Activated CD4-positive, alpha-beta T cell treated with anti-CD3 and anti-CD28 coated beads, Interleukin-2, amount 10 ng/mL, durations not matched to agents 7 days and 5 days (primary cell): ENCODE data around the gene VPS36. TPM values are rescaled to one million over a fixed set of nuclear protein-coding genes. Genes with fewer than 3 reads are reported as not detected.
A peak's percentile ranks its signal among the peaks of the same experiment; 100 is the strongest.
"Not testable (repeated sequence)": the region's sequence is repeated elsewhere in the genome, so short reads cannot be mapped to it uniquely, and the experiment has no call there.

Experiments used
- CTCF ChIA-PET: fragments of 350-600 bp; sonication (Branson Sonifier 250); formaldehyde crosslinking; loops from one replicate; lab custom pipeline; 2021; ENCODE audit warnings: antibody characterized with exemption; lab: Charles Lee
- POLR2A ChIA-PET: fragments of 350-600 bp; sonication (Branson Sonifier 250); formaldehyde crosslinking; loops from one replicate; lab custom pipeline; 2021; ENCODE audit warnings: antibody characterized with exemption; lab: Charles Lee
- DNase-seq: peaks from one replicate; pipeline ENCODE4 v3.0.0-alpha.2; 2020
- H3K27ac Mint-ChIP-seq: one replicate; pipeline ENCODE4 v1.8.0; 2021; ENCODE audit warnings: mild to moderate bottlenecking, moderate library complexity, mixed read lengths
- H3K27me3 Mint-ChIP-seq: one replicate; pipeline ENCODE4 v1.8.0; 2021; ENCODE audit warnings: mixed read lengths
- H3K36me3 Mint-ChIP-seq: one replicate; pipeline ENCODE4 v1.8.0; 2021; ENCODE audit warnings: low read depth, mixed read lengths
- H3K4me1 Mint-ChIP-seq: one replicate; pipeline ENCODE4 v1.8.0; 2021; ENCODE audit warnings: mixed read lengths
- H3K4me3 Mint-ChIP-seq: one replicate; pipeline ENCODE4 v1.8.0; 2021; ENCODE audit warnings: mild to moderate bottlenecking, moderate library complexity, mixed read lengths
- H3K9me3 Mint-ChIP-seq: one replicate; pipeline ENCODE4 v1.8.0; 2021; ENCODE audit warnings: mixed read lengths
- total RNA-seq, 2 experiments: library from RNA; stranded (reverse); gene quantifications; one replicate each; pipeline ENCODE4 v1.2.3, GENCODE V29; 2021

The VPS36 gene, protein sequence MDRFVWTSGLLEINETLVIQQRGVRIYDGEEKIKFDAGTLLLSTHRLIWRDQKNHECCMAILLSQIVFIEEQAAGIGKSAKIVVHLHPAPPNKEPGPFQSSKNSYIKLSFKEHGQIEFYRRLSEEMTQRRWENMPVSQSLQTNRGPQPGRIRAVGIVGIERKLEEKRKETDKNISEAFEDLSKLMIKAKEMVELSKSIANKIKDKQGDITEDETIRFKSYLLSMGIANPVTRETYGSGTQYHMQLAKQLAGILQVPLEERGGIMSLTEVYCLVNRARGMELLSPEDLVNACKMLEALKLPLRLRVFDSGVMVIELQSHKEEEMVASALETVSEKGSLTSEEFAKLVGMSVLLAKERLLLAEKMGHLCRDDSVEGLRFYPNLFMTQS
- 10 to 100 TPM; 42.7 to 47.4 TPM for total RNA-seq

DNA sequence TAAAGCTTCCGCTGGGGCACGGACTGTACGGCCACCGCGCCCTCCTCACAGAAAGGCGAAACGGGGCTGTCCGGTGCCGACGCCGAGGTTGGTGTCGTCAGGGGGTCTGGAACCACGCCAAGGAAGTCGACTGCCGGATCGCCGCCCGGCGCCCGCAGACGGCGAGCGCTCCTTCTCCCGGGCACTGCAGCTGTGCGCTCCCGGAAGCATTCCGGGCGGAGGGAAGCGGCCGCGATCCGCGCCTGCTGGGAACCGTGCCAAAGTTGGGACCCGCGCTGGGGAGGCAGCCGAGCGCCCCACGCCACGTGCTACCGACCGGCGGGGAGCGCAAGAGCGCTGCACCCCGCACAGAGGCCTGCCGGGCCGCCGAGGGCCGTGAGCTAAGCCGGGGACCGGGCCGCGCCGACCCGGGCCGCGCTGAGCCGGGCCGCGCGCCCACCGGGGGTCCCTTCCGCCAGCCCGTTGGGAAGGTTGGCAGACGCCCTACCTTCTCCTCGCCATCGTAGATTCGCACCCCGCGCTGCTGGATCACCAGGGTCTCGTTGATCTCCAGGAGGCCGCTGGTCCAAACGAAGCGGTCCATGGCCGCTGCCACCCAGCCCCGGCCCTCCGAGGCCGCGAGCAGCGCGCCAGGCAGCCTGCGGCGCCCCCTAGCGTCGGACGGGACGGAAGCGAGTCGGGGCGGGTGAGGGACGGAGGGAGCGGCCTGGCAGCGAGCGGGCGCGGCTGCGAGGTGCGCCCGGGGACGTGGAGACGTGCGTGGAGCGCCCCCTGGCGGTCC lies at the start of gene VPS36:
Gene VPS36, minus strand, starts transcription at position 623 of the 781 bp plus-strand sequence. Its CDS starts 40 bp downstream, at position 583.
- DNase-seq, result peak; percentile 93
- CTCF ChIA-PET, result interaction anchor here (0.6 to 2.4 kb wide), 34 partner anchors 9 to 837 kb away, joined by 3 to 22 read pairs (median 4); no protein-coding TSS in a partner anchor
- peaks cover under 1% of the 10 kb centered on the region for H3K27me3 Mint-ChIP-seq
- H3K4me3 Mint-ChIP-seq, result peak within 1 kb of the TSS; percentile 87
- no peaks in the 10 kb centered on the region for H3K9me3 Mint-ChIP-seq
- peaks cover 40% of the 10 kb centered on the region for H3K4me1 Mint-ChIP-seq
- peak within 1 kb of the TSS; percentile 92 for H3K27ac Mint-ChIP-seq
- POLR2A ChIA-PET, result interaction anchor here (0.6 kb wide), 1 partner anchor 167 kb away, joined by 4 read pairs; no protein-coding TSS in a partner anchor
- peaks cover 6% of the 10 kb centered on the region for H3K36me3 Mint-ChIP-seq

DNA sequence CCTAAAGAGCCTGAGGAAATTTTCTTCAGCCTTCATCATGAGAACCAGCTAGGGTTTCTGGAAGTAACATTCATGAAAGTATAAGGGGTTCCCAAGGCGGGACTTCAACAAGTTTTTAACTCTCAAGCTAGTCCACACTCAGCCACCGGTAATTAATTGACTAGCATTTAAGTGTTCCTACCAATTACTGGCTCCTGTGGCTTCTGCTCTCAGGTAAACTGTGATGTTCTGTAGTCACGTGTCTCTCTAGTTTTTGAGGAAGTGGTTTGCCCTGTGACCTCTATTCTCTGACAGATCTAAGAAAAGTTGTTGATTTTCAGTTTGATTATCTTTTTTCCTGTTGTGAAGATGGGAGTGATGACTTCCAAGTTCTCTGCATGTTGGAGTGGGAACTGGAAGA lies 47.5 kb upstream of the VPS36 start:
- Mint-ChIP-seq H3K36me3 (peaks cover 10% of the 10 kb centered on the region), H3K4me1 (peaks cover 14% of the 10 kb centered on the region), H3K27ac (peak overlapping the region; percentile 62)
- CTCF ChIA-PET, POLR2A ChIA-PET, H3K9me3 Mint-ChIP-seq, H3K27me3 Mint-ChIP-seq, DNase-seq, H3K4me3 Mint-ChIP-seq: not testable (repeated sequence)

DNA sequence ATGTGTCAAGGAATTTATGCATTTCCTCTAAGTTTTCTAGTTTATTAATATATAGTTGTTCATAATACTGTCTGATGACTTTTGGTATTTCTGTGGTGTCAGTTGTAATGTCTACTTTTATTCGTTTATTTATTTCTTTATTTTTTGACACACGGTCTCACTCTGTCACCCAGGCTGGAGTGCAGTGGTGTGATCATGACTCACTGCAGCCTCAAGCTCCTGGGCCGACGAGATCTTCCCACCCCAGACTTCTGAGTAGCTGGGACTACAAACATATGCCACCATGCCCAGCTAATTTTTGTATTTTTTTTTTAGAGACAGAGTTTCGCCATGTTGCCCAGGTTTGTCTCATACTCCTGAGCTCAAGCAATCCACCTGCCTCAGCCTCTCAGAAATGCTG lies 43.8 kb upstream of the VPS36 start:
- POLR2A ChIA-PET, H3K27me3 Mint-ChIP-seq, H3K36me3 Mint-ChIP-seq, CTCF ChIA-PET, H3K9me3 Mint-ChIP-seq, H3K27ac Mint-ChIP-seq, DNase-seq, H3K4me3 Mint-ChIP-seq: not testable (repeated sequence)
- H3K4me1 Mint-ChIP-seq, result peaks cover 14% of the 10 kb centered on the region

DNA sequence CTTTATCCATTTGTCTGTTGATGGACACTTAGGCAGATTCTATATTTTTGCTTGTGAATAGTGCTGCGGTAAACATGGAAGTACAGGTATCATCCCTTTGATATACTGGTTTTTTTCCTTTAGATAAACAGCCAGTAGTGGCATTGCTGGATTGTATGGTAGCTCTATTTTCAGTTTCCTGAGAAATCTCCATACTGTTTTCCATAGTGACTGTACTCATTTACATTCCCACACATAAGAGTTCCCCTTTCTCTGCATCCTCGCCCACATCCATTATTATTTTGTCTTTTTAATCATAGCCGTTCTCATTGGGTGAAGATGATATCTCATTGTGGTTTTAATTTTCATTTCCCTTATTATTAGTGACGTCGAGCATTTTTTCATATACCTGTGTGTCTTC lies 40.6 kb upstream of the VPS36 start:
- CTCF ChIA-PET, DNase-seq: not testable (repeated sequence)

DNA sequence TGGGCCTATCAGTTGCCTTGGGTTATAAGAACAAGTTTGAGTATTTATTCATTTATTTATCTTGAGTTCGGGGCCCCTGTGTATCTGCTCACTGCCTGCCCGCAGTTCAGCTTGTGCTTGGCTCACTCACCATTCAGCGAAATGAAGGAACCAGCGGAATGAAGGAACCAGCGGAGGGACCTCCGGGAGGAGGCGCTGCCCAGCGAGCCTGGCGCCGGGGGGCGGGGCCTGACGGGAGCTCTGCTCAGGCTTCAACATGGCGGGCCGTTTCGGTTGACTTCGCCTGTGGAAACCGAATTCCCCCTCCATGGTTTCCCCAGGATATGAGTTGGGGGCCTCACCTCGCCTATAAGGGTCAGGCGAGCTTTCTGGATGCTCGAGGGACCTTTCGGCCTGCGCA lies 38.3 kb upstream of the VPS36 start:
- POLR2A ChIA-PET, DNase-seq, H3K4me1 Mint-ChIP-seq: not testable (repeated sequence)

More for the DNA sequence above, 40.6 kb upstream of the VPS36 start:
- not testable (repeated sequence) for H3K36me3 Mint-ChIP-seq, H3K27ac Mint-ChIP-seq, H3K4me1 Mint-ChIP-seq, H3K4me3 Mint-ChIP-seq, H3K27me3 Mint-ChIP-seq, H3K9me3 Mint-ChIP-seq
- POLR2A ChIA-PET, result interaction anchor here (0.6 kb wide), 1 partner anchor 991 kb away, joined by 3 read pairs; no protein-coding TSS in a partner anchor

DNA sequence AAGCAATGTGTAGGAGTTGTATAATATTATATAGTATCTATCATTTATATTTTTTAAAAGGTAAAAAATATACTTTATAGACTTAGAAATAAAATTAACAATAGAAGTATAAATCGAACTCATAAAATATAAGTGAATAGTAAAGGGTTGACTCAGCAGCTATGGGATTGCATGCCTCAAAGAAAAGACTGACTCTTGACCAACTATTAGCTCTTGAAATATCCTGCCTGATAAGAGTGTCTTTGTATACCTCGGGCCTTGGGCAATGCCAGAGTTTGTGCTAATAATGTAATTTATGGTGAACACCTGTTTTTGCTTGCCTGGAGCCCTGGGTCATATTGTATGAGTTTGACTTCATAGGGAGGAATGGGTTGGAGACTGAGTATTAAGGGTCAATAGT lies 36.6 kb upstream of the VPS36 start:
- H3K27ac Mint-ChIP-seq, H3K27me3 Mint-ChIP-seq, H3K4me3 Mint-ChIP-seq, CTCF ChIA-PET, H3K4me1 Mint-ChIP-seq, H3K36me3 Mint-ChIP-seq, H3K9me3 Mint-ChIP-seq, DNase-seq: not testable (repeated sequence)
- POLR2A ChIA-PET, result interaction anchor here (0.6 kb wide), 1 partner anchor 323 kb away, joined by 4 read pairs; no protein-coding TSS in a partner anchor

More for the DNA sequence above, 38.3 kb upstream of the VPS36 start:
- H3K4me3 Mint-ChIP-seq, H3K9me3 Mint-ChIP-seq, H3K27me3 Mint-ChIP-seq, CTCF ChIA-PET, H3K36me3 Mint-ChIP-seq, H3K27ac Mint-ChIP-seq: not testable (repeated sequence)

DNA sequence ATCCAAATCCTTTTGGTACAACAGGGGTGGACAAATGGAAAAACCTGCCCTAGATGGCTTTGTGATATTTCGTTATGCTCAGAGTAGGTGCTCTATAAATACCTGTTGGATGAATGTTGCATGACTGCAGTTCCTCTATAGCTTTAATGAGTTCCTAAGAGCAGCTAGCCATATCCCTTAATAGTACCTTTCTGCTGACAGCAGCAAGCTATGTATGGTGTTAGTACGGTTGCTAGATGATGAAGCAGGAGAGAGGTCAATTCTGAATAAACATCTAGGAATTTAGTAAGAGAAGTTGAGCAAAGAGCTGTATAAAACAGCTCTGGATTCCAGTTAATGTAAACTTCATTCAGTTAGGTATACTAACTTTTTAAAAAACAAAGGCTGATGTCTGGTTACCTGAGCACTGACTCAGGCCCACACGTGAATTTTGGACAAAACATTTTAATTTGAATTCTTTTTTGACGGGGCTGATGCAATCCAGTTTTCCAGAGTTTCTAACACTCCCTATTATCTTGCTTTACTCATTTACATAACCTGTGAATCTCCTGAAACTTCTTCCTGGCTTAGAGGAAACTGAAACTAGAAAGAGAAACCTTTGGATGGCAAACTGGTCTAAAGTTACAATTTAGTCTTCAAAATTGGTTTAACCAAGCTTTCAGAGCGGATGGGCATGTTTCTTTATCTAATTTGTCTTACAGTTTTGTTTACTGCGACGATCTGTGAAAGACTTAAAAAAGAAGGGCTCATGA lies 30.4 kb upstream of the VPS36 start:
- H3K27ac Mint-ChIP-seq, CTCF ChIA-PET, DNase-seq, POLR2A ChIA-PET, H3K4me1 Mint-ChIP-seq, H3K4me3 Mint-ChIP-seq, H3K27me3 Mint-ChIP-seq, H3K9me3 Mint-ChIP-seq: not testable (repeated sequence)
- H3K36me3 Mint-ChIP-seq, result peaks cover 19% of the 10 kb centered on the region

DNA sequence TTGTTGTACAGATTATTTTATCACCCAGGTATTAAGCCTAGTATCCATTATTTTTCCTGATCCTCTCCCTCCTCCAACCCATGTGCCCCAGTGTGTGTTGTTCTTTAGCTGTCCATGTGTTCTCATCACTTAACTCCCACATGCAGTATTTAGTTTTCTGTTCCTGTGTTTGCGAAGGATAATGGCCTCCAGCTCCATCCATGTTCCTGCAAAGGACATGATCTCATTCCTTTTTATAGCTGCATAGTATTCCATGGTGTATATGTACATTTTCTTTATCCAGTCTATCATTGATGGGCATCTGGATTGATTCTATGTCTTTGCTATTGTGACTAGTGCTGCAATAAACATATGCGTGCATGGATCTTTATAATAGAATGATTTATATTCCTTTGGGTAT lies 18.1 kb upstream of the VPS36 start:
- POLR2A ChIA-PET, H3K4me3 Mint-ChIP-seq: not testable (repeated sequence)
- peaks cover 18% of the 10 kb centered on the region for H3K4me1 Mint-ChIP-seq

DNA sequence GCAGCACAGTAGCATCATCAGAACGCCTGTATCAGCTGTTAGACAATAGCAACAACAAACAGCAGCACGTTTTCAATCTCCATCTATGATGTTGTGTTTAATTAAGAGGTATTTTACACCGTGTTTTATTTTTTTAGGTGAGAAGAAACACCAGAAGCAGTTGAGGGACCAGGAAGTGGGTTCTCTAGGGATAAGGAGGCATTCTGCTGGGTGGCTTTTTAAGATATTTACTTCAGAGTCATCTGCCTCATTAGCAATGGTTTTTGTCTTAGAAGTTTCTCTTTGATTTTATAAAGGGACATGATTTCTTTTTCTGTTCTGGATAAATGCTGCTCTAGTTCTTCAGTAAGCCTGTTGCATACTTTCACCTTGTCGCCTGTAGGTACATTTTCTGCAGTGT lies 13.1 kb upstream of the VPS36 start:
- no peak for DNase-seq
- H3K4me1 Mint-ChIP-seq, result peaks cover 49% of the 10 kb centered on the region
- peaks cover 74% of the 10 kb centered on the region for H3K36me3 Mint-ChIP-seq
- H3K27ac Mint-ChIP-seq, result peak overlapping the region; percentile 65
- CTCF ChIA-PET, result no interaction called here
- POLR2A ChIA-PET, result no interaction called here
- H3K4me3 Mint-ChIP-seq, result no peak overlapping the region
- H3K27me3 Mint-ChIP-seq, result no peaks in the 10 kb centered on the region
- peaks cover 2% of the 10 kb centered on the region for H3K9me3 Mint-ChIP-seq

More for the DNA sequence above, 18.1 kb upstream of the VPS36 start:
- not testable (repeated sequence) for H3K9me3 Mint-ChIP-seq, H3K27ac Mint-ChIP-seq, DNase-seq, H3K27me3 Mint-ChIP-seq
- CTCF ChIA-PET, result interaction anchor here (1.0 kb wide), 1 partner anchor 20 kb away, joined by 3 read pairs; no protein-coding TSS in a partner anchor
- H3K36me3 Mint-ChIP-seq, result peaks cover 70% of the 10 kb centered on the region

DNA sequence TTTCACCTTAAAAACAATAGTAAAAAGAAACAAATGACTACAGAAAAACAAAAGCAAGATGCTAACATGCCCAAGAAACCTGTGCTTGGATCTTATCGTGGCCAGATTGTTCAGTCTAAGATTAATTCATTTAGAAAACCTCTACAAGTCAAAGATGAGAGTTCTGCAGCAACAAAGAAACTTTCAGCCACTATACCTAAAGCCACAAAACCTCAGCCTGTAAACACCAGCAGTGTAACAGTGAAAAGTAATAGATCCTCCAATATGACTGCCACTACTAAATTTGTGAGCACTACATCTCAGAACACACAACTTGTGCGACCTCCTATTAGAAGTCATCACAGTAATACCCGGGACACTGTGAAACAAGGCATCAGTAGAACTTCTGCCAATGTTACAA lies 10.8 kb upstream of the VPS36 start:
- peak; percentile 48 for DNase-seq
- Mint-ChIP-seq H3K27ac (peak overlapping the region; percentile 90), H3K36me3 (peaks cover 67% of the 10 kb centered on the region), H3K9me3 (peaks cover under 1% of the 10 kb centered on the region), H3K27me3 (no peaks in the 10 kb centered on the region), H3K4me3 (peak overlapping the region; percentile 50), H3K4me1 (peaks cover 64% of the 10 kb centered on the region)
- ChIA-PET CTCF (no interaction called here), POLR2A (no interaction called here)

DNA sequence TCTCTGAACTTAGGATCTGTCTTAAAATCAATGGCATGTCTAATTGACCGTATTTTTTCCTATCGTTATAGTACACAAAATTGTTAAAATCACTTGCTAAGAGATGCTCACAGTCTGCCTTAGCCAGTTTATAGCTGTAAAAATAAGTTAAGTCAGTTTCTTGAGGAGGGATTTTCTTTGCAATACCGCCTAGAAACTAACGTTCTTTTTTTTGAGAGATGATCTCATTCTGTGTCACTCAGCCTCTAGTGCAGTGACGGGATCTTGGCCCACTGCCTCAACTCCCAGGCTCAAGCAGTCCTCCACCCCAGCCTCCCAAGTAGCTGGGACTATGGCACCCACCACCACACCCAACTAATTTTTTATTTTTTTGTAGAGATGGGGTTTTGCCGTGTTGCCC lies 9.2 kb upstream of the VPS36 start:
- no peak overlapping the region for H3K4me3 Mint-ChIP-seq
- no peaks in the 10 kb centered on the region for H3K9me3 Mint-ChIP-seq
- CTCF ChIA-PET, result interaction anchor here (2.9 kb wide), 1 partner anchor 9 kb away, joined by 9 read pairs; the partner anchor contains the start of gene VPS36
- DNase-seq, result no peak
- H3K27me3 Mint-ChIP-seq, result peaks cover 2% of the 10 kb centered on the region
- H3K4me1 Mint-ChIP-seq, result peaks cover 68% of the 10 kb centered on the region
- H3K27ac Mint-ChIP-seq, result no peak overlapping the region
- POLR2A ChIA-PET, result no interaction called here
- peaks cover 61% of the 10 kb centered on the region for H3K36me3 Mint-ChIP-seq

DNA sequence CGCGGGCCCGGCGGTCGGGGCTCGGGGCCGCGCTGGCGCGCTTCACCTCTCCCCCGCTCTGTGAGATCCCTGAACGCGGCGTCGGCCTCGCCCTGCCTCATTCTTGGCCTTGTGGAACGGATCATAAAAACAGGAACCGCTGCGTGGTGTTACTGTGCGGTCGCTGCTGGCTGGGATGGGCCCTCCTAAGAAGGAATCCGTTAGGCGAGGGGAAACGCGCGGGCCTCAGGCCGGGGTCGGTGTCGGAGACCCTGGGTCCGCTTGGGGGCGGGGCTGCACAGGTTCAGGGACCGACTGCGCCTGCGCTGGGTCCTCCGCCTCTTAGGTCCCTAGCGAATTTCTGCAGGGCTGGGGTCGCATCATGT lies 5.2 kb upstream of the VPS36 start:
- Mint-ChIP-seq H3K4me1 (peaks cover 60% of the 10 kb centered on the region), H3K9me3 (no peaks in the 10 kb centered on the region), H3K27me3 (peaks cover 2% of the 10 kb centered on the region), H3K27ac (peak overlapping the region; percentile 99), H3K4me3 (peak overlapping the region; percentile 92), H3K36me3 (peaks cover 31% of the 10 kb centered on the region)
- ChIA-PET POLR2A (no interaction called here), CTCF (interaction anchor here (1.1 kb wide), 1 partner anchor 14 kb away, joined by 4 read pairs; no protein-coding TSS in a partner anchor)
- peak; percentile 78 for DNase-seq
